ENCODE results near the gene CLIP2.
A peak's percentile ranks its signal among the peaks of the same experiment; 100 is the strongest.
"Not testable (repeated sequence)": the region's sequence is repeated elsewhere in the genome, so short reads cannot be mapped to it uniquely, and the experiment has no call there.

CLIP2 gene

DNA sequence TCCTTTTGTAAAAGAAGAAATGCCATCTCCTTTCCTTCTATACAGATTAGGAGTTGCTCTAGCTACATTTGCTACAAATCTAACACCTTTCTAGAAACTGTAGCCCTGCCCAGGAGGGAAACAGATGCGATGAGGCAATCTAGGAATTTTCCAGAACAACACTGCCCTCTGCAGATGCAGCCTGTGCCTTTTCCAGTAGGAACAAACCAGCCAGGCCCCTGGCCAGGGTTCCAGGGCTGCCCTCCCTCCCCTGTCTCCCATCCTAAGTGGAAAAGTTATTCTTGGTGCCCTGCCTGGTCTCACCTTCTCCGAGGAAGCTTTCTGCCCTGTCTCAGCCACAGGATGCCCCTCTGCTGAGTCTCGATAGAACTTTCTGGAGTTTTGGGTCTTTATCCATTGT is 105.4 kb downstream of the CLIP2 start:
- not testable (repeated sequence) for H3K9me3 ChIP-seq (ENCODE audit: control insufficient read depth, insufficient read depth, low read depth, low read length)
- CTCF ChIA-PET = interaction anchor here (0.6 to 8.5 kb wide), 9 partner anchors 100 to 330 kb away, joined by 3 to 58 read pairs (median 4); partner anchors contain the start of gene LAT2

DNA sequence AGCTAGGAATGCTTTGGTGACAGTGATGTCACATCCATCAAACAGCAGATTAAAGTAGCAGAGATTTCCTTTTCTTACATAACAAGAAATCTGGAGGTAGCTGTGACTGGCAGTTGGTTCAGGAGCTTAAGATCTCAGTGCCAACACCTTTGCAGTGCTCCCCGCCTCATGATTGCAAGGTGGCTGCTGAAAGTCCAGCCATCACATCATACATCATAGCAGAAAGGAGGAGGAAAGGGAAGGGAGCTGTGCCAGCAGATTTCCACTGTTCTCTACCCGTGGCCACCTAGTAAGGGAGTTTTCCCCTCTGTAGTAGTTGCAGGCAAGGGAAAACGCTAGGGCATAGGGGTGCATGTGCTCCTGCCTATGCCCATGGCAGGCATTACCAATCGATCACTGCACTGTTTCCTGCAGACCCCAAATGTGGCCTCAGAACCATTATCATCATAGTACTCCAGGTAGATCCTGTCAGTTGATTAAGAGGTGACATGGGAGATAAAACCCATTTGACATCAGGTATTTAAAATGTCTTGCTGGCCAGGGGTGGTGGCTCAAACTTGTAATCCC is 106.6 kb downstream of the CLIP2 start:
- Histone ChIP-seq H3K9me3 (ENCODE audit: control insufficient read depth, insufficient read depth, low read depth, low read length) (no peaks in the 10 kb centered on the region), H3K4me1 (ENCODE audit: control insufficient read depth, insufficient read depth, low read length) (no peaks in the 10 kb centered on the region), H3K4me3 (ENCODE audit: low read depth, low read length) (no peak overlapping the region), H3K36me3 (ENCODE audit: control insufficient read depth in 2 of 2, insufficient read depth in 1 of 2, low read length in 2 of 2) (peaks cover 0 to 4% of the 10 kb centered on the region in 2 experiments; a peak in 1 of 3 replicates), H3K27ac (ENCODE audit: extremely low read depth, low read depth, low read length) (no peak overlapping the region)
- POLR2A ChIA-PET = no interaction called here
- CTCF ChIA-PET = interaction anchor here (8.5 kb wide), 1 partner anchor 189 kb away, joined by 58 read pairs; no protein-coding TSS in a partner anchor
- TF ChIP-seq ZBTB17 (tag by site-specific recombination; IDR thresholded peaks at IDR 0.05) = peak; percentile 47; the same call in 1 of the 2 replicates
- no peak for TF ChIP-seq ZNF561 (tag by site-specific recombination; IDR thresholded peaks at IDR 0.05; ENCODE audit: borderline replicate concordance)

More for the DNA sequence above, 105.4 kb downstream of the CLIP2 start:
- POLR2A ChIA-PET; H3K4me3 ChIP-seq (ENCODE audit: low read depth, low read length); H3K4me1 ChIP-seq (ENCODE audit: control insufficient read depth, insufficient read depth, low read length); H3K36me3 ChIP-seq (ENCODE audit: control insufficient read depth in 2 of 2, insufficient read depth in 1 of 2, low read length in 2 of 2); H3K27ac ChIP-seq (ENCODE audit: extremely low read depth, low read depth, low read length): not testable (repeated sequence)
- TF ChIP-seq ZNF654 (tag by site-specific recombination; IDR thresholded peaks at IDR 0.05; ENCODE audit: low read depth) = 0 out of 2 replicates have a peak, but pooled peaks have one; percentile 6

DNA sequence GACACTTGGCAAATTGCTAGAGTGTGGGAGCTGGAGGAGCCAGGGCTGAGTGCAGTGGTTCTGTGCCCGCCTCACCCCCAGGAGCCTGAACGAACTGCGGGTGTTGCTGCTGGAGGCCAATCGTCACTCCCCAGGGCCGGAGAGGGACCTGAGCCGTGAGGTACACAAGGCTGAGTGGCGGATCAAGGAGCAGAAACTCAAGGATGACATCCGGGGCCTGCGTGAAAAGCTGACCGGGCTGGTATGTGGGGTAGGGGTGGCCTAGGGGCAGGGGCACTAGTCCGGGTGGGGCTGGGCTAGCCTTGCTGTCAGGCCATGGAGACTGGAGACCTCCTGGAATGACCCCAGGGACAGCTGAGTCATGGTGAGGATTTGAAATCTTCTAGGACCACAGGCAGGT is 107.8 kb downstream of the CLIP2 start:
- CTCF ChIA-PET = interaction anchor here (1.3 kb wide), 1 partner anchor 191 kb away, joined by 6 read pairs; no protein-coding TSS in a partner anchor
- no peak overlapping the region for H3K27ac ChIP-seq (ENCODE audit: extremely low read depth, low read depth, low read length)
- POLR2A ChIA-PET = no interaction called here
- no peaks in the 10 kb centered on the region for H3K4me1 ChIP-seq (ENCODE audit: control insufficient read depth, insufficient read depth, low read length)
- H3K4me3 ChIP-seq (ENCODE audit: low read depth, low read length) = no peak overlapping the region
- no peak for TF ChIP-seq GLI4 (tag by site-specific recombination; IDR thresholded peaks at IDR 0.05)
- TF ChIP-seq ZNF530 (tag by site-specific recombination; IDR thresholded peaks at IDR 0.05; ENCODE audit: low read depth) = no peak
- TF ChIP-seq, protein P1, sequence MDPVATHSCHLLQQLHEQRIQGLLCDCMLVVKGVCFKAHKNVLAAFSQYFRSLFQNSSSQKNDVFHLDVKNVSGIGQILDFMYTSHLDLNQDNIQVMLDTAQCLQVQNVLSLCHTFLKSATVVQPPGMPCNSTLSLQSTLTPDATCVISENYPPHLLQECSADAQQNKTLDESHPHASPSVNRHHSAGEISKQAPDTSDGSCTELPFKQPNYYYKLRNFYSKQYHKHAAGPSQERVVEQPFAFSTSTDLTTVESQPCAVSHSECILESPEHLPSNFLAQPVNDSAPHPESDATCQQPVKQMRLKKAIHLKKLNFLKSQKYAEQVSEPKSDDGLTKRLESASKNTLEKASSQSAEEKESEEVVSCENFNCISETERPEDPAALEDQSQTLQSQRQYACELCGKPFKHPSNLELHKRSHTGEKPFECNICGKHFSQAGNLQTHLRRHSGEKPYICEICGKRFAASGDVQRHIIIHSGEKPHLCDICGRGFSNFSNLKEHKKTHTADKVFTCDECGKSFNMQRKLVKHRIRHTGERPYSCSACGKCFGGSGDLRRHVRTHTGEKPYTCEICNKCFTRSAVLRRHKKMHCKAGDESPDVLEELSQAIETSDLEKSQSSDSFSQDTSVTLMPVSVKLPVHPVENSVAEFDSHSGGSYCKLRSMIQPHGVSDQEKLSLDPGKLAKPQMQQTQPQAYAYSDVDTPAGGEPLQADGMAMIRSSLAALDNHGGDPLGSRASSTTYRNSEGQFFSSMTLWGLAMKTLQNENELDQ (tag by site-specific recombination; IDR thresholded peaks at IDR 0.05; ENCODE audit: low read depth) = no peak
- TF ChIP-seq ZNF843 (tag by site-specific recombination; IDR thresholded peaks at IDR 0.05) = no peak
- TF ChIP-seq TCF7L2 (IDR thresholded peaks at IDR 0.05; ENCODE audit: borderline replicate concordance, low read depth, low read length) = no peak
- no peak for TF ChIP-seq ZNF785 (tag by site-specific recombination; IDR thresholded peaks at IDR 0.05)
- TF ChIP-seq ZNF585B (tag by site-specific recombination; IDR thresholded peaks at IDR 0.05) = no peak
- TF ChIP-seq ZNF501 (tag by site-specific recombination; IDR thresholded peaks at IDR 0.05) = no peak
- no peak for TF ChIP-seq ZNF248 (tag by site-specific recombination; IDR thresholded peaks at IDR 0.05)
- TF ChIP-seq ZNF664 (tag by site-specific recombination; IDR thresholded peaks at IDR 0.05) = no peak
- TF ChIP-seq ZNF670 (tag by site-specific recombination; IDR thresholded peaks at IDR 0.05; ENCODE audit: low read depth) = no peak
- no peaks in the 10 kb centered on the region for H3K9me3 ChIP-seq (ENCODE audit: control insufficient read depth, insufficient read depth, low read depth, low read length)
- peaks cover 0 to 4% of the 10 kb centered on the region in 2 experiments; a peak in 1 of 3 replicates for H3K36me3 ChIP-seq (ENCODE audit: control insufficient read depth in 2 of 2, insufficient read depth in 1 of 2, low read length in 2 of 2)

DNA sequence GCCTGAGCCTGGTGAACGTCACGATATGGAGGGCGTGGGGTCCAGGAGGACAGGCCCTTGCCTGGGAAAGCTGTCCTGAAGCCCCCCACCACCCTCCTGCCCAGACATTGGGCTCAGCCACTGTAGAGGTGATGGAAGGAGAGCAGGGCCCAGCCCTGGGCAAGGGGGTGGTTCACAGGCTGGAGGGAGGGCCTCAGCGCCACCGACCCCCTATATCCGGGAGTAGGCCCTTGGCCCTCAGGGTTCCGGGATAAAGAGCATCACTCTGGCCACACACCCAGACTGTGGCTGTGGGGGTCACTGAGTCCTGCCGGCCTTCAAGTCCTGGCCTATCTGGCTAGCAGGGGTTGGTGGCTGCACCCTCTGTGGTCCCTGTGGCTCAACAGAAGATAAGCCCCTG is 109.2 kb downstream of the CLIP2 start:
- Histone ChIP-seq H3K27ac (ENCODE audit: extremely low read depth, low read depth, low read length) (no peak overlapping the region), H3K36me3 (ENCODE audit: control insufficient read depth in 2 of 2, insufficient read depth in 1 of 2, low read length in 2 of 2) (peaks cover 0 to 4% of the 10 kb centered on the region in 2 experiments; a peak in 1 of 3 replicates), H3K9me3 (ENCODE audit: control insufficient read depth, insufficient read depth, low read depth, low read length) (no peaks in the 10 kb centered on the region), H3K4me1 (ENCODE audit: control insufficient read depth, insufficient read depth, low read length) (no peaks in the 10 kb centered on the region), H3K4me3 (ENCODE audit: low read depth, low read length) (no peak overlapping the region)
- POLR2A ChIA-PET = no interaction called here
- CTCF ChIA-PET = interaction anchor here (0.5 to 8.2 kb wide), 4 partner anchors 12 to 195 kb away, joined by 3 to 126 read pairs (median 3); partner anchors contain the start of gene LAT2
- TF ChIP-seq ZBTB20 (tag by site-specific recombination; IDR thresholded peaks at IDR 0.05) (no peak), ZNF501 (tag by site-specific recombination; IDR thresholded peaks at IDR 0.05) (no peak), ZNF341 (tag by site-specific recombination; IDR thresholded peaks at IDR 0.05; ENCODE audit: low read depth) (no peak)
- TF ChIP-seq, protein P2, sequence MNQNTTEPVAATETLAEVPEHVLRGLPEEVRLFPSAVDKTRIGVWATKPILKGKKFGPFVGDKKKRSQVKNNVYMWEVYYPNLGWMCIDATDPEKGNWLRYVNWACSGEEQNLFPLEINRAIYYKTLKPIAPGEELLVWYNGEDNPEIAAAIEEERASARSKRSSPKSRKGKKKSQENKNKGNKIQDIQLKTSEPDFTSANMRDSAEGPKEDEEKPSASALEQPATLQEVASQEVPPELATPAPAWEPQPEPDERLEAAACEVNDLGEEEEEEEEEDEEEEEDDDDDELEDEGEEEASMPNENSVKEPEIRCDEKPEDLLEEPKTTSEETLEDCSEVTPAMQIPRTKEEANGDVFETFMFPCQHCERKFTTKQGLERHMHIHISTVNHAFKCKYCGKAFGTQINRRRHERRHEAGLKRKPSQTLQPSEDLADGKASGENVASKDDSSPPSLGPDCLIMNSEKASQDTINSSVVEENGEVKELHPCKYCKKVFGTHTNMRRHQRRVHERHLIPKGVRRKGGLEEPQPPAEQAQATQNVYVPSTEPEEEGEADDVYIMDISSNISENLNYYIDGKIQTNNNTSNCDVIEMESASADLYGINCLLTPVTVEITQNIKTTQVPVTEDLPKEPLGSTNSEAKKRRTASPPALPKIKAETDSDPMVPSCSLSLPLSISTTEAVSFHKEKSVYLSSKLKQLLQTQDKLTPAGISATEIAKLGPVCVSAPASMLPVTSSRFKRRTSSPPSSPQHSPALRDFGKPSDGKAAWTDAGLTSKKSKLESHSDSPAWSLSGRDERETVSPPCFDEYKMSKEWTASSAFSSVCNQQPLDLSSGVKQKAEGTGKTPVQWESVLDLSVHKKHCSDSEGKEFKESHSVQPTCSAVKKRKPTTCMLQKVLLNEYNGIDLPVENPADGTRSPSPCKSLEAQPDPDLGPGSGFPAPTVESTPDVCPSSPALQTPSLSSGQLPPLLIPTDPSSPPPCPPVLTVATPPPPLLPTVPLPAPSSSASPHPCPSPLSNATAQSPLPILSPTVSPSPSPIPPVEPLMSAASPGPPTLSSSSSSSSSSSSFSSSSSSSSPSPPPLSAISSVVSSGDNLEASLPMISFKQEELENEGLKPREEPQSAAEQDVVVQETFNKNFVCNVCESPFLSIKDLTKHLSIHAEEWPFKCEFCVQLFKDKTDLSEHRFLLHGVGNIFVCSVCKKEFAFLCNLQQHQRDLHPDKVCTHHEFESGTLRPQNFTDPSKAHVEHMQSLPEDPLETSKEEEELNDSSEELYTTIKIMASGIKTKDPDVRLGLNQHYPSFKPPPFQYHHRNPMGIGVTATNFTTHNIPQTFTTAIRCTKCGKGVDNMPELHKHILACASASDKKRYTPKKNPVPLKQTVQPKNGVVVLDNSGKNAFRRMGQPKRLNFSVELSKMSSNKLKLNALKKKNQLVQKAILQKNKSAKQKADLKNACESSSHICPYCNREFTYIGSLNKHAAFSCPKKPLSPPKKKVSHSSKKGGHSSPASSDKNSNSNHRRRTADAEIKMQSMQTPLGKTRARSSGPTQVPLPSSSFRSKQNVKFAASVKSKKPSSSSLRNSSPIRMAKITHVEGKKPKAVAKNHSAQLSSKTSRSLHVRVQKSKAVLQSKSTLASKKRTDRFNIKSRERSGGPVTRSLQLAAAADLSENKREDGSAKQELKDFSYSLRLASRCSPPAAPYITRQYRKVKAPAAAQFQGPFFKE (tag by site-specific recombination; IDR thresholded peaks at IDR 0.05; ENCODE audit: borderline replicate concordance) = no peak
- TF ChIP-seq, protein P3, sequence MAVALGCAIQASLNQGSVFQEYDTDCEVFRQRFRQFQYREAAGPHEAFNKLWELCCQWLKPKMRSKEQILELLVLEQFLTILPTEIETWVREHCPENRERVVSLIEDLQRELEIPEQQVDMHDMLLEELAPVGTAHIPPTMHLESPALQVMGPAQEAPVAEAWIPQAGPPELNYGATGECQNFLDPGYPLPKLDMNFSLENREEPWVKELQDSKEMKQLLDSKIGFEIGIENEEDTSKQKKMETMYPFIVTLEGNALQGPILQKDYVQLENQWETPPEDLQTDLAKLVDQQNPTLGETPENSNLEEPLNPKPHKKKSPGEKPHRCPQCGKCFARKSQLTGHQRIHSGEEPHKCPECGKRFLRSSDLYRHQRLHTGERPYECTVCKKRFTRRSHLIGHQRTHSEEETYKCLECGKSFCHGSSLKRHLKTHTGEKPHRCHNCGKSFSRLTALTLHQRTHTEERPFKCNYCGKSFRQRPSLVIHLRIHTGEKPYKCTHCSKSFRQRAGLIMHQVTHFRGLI (tag by site-specific recombination; IDR thresholded peaks at IDR 0.05) = no peak

Data from HEK293 (cell line).